ENCODE data around the gene UBE2E3. TPM values are rescaled to one million over a fixed set of nuclear protein-coding genes. Genes with fewer than 3 reads are reported as not detected.
"Not testable (repeated sequence)": the region's sequence is repeated elsewhere in the genome, so short reads cannot be mapped to it uniquely, and the experiment has no call there.

Gene UBE2E3
- total RNA-seq, 1 donor from 2014 or later, result 48.4 TPM

- ATAC-seq, result no peak
- intact Hi-C loops (cut with DNase I), result no loop called here
- DNase-seq (ENCODE audit: missing footprints), result no peak
Observed at GRCh38 chr2:181063696-181064095, 83.3 kb downstream of the UBE2E3 start.

- no peak for ATAC-seq
- no peak for DNase-seq (ENCODE audit: missing footprints)
- intact Hi-C loops (cut with DNase I), result no loop called here
Observed at GRCh38 chr2:181065458-181065857, 85.1 kb downstream of the UBE2E3 start.

DNA sequence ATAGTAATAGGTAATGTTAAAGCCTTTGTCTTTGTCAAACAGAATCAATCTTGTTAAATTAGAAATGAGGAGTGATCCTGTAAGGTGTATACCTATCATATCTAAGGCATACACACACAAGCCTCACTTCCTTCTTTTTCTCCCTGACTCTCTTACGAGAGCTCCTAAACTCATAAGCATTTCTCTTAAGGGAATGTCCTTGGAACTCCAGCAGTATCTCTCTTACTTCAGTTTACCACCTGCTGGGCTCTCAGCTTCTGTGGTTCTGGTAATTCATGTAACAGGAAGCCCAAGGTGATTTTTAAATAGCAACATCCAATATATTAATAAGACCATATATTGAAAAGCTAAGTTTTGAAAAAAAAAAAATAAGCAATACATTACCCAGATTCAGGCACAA is 85.9 kb downstream of the UBE2E3 start:
- intact Hi-C loops (cut with DNase I), result no loop called here
- ATAC-seq (no peak), DNase-seq (ENCODE audit: missing footprints) (no peak)

- intact Hi-C loops (cut with DNase I), result no loop called here
- no peak for ATAC-seq
- DNase-seq (ENCODE audit: missing footprints), result no peak
Observed at GRCh38 chr2:181070119-181070835, 89.9 kb downstream of the UBE2E3 start.

- DNase-seq (ENCODE audit: missing footprints) (no peak), ATAC-seq (no peak)
- intact Hi-C loops (cut with DNase I), result no loop called here
Observed at GRCh38 chr2:181070836-181071200, 90.4 kb downstream of the UBE2E3 start.

DNA sequence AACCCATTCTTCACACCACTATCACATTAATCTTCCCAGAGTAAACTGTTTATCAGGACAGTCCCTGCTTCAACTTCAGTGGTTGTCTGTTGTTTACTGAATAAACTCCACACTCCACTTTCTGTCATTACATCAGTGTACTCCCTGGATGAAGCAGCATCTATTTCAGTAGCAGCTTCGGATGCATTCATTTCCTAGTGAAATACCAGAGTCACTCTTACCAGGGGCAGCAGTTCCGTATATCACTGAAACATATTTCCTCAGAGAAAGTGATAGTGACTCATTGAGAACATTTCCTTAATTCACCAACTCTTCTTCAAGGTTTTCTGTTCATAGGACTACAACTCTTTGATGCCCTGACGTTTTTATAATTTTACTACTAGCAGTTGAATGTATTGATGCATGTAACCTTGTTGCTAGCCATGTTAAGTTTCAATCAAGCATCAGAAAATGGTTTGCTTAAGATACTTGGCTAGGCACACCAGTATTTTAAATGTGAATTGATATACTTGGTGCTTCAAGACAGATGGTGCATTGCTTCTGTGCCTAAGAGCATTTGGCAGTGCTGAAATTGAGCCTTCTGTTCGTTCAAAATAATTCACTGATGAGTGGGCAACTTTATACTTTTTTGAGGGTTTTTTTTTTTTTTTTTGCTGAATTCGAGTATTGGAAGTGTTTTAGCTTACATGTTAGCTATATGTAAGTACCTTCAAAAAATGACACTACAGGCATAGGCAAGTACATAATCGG is 92.3 kb downstream of the UBE2E3 start:
- no peak for DNase-seq (ENCODE audit: missing footprints)
- no peak for ATAC-seq
- intact Hi-C loops (cut with DNase I), result no loop called here

DNA sequence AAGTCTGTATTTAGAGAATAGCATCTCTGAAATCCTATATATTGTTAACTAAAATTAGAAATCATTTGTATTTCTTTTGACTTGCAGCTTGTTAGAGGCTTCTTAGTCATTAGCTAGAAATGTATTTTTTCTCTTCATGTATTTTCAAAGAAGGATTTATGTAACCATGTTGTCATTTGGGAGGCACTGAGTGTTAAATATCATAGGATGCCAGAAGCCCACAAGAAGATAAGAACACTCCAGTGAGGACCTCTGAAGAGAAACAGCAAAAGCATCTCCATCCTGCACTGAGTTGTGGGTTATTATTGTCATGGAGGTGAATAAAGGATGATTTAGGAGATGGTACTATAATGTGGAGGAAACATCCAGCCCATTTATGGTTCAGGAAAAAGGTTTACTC is 93.5 kb downstream of the UBE2E3 start:
- no peak for ATAC-seq
- DNase-seq (ENCODE audit: missing footprints), result no peak
- intact Hi-C loops (cut with DNase I), result no loop called here

- intact Hi-C loops (cut with DNase I), result no loop called here
- ATAC-seq, result no peak
- no peak for DNase-seq (ENCODE audit: missing footprints)
Observed at GRCh38 chr2:181074457-181074856, 94.1 kb downstream of the UBE2E3 start.

DNA sequence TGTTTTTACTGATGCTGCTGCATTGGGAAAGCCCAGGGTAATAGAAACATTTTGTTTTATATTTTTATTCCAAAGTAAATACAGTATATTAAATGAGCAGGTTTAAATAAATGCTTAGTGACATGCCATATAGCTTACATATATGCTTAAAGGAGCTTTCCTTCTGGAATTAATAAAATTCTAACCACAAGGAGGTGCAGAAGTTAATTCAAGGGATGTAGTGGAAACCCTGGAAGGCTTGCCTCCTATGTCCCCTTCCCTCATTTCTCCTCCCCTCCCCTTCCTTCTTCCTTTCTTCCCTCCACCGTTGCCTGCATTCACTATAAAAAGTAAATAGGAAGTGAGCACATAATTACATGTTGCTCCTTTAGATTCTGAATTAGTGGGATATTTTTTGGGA is 96.3 kb downstream of the UBE2E3 start:
- no peak for ATAC-seq
- intact Hi-C loops (cut with DNase I), result loop anchor here (5.0 kb wide), 1 partner anchor 391 kb away; no protein-coding TSS in a partner anchor
- no peak for DNase-seq (ENCODE audit: missing footprints)

DNA sequence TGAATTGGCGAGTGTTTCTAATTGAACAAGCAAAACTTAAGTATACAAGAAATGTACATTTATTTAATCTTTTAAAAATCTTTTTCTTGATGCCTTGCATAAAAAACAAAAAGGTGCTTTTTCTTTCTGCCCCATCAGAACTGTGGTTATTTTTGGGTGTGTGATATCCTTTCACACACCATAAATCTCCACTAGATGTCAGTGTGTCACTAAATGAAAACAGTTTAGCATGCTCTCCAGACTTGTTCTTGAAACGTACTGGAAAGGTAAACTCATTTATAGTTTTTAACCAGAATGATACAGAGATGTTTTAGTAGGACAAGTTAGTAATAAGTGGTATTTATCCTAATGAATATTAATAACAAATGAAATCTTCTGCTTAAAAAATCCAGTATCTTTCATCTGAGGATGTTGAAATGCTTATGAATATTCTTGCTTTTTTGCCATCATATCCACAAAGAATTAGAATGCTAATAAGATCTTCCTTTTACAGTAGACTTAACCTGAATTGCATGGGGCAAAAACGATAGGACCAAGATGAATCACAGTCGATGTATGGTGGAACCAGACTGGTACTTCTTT is 96.8 kb downstream of the UBE2E3 start:
- ATAC-seq, result no peak
- intact Hi-C loops (cut with DNase I), result loop anchor here (5.0 kb wide), 1 partner anchor 390 kb away; no protein-coding TSS in a partner anchor
- DNase-seq (ENCODE audit: missing footprints), result no peak

DNA sequence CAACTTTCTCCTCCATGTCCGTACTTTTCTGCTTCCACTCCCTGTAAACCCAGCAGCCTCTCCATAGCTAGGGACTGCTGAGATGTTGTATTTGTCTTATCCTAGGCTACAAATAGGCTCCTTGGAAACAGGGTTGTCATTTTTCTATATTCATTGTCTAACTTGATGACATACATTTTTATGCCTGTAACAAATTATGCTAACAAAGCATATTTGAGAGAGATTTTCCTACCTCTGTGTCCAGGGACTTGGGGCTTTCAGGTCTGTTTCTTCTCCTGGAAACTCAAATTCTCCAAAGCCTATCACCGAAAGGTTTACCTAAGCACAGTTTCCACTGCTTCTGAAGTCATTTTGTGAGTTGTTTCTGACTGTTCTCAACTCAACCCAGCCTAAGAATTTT is 102.7 kb downstream of the UBE2E3 start:
- no peak for DNase-seq (ENCODE audit: missing footprints)
- intact Hi-C loops (cut with DNase I), result no loop called here

DNA sequence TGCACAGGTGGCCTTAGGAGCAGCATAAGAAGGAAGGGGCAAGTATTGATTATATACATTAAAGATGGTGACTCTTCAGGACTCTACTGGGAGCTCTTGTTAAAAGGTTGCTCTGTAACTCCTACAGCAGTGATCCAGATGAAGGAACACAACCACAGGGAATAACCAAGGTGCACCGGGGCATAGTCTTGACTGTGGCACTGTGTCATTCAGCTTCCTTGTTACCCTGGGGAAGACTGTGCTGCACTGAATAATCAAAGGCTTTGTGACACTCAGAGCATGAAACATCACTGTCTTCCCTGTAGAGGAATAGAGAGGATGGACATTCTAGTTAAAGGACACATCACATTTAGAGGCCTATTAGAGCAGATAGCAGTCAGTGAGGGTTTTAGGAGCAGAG is 105.3 kb downstream of the UBE2E3 start:
- intact Hi-C loops (cut with DNase I), result no loop called here
- no peak for DNase-seq (ENCODE audit: missing footprints)
- no peak for ATAC-seq

More for the DNA sequence above, 102.7 kb downstream of the UBE2E3 start:
- ATAC-seq, result no peak

DNA sequence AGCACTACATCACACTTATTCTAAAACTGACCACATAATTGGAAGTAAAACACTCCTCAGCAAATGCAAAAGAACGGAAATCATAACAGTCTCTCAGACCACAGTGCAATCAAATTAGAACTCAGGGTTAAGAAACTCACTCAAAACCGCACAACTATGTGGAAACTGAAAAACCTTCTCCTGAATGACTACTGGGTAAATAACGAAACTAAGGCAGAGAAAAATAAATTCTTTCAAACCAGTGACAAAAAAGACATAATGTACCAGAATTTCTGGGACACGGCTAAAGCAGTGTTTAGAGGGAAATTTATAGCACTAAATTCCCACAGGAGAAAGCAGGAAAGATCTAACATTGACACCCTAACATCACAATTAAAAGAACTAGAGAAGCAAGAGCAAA is 111.5 kb downstream of the UBE2E3 start:
- DNase-seq (ENCODE audit: missing footprints); intact Hi-C loops (cut with DNase I); ATAC-seq: not testable (repeated sequence)

- no peak for DNase-seq (ENCODE audit: missing footprints)
- no peak for ATAC-seq
- intact Hi-C loops (cut with DNase I), result no loop called here
Observed at GRCh38 chr2:181095486-181095885, 115.1 kb downstream of the UBE2E3 start.

DNA sequence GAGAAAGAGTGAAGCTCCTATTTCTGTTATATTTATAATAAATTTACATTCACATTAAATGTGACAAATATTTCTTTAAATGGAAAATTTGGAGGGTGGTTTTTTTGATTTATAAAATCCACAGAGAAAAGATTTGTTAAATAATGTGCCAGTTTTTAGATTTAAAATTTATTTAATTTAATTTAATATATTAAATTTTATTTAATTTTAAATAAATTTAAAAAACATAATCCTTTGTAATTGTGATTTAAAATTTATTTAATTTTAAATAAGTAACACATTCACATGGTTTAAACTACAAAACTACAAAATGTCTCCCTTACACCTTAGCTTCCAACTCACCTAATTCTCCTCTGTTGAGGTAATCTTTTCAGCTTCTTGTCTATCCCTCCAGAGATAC is 123.3 kb downstream of the UBE2E3 start:
- ATAC-seq, result no peak
- intact Hi-C loops (cut with DNase I), result loop anchor here (2.0 kb wide), 2 partner anchors 363 to 611 kb away; no protein-coding TSS in a partner anchor
- no peak for DNase-seq (ENCODE audit: missing footprints)

- ATAC-seq (no peak), DNase-seq (ENCODE audit: missing footprints) (no peak)
- intact Hi-C loops (cut with DNase I), result loop anchor here (2.0 kb wide), 2 partner anchors 362 to 610 kb away; no protein-coding TSS in a partner anchor
Observed at GRCh38 chr2:181104512-181105115, 124.2 kb downstream of the UBE2E3 start.

DNA sequence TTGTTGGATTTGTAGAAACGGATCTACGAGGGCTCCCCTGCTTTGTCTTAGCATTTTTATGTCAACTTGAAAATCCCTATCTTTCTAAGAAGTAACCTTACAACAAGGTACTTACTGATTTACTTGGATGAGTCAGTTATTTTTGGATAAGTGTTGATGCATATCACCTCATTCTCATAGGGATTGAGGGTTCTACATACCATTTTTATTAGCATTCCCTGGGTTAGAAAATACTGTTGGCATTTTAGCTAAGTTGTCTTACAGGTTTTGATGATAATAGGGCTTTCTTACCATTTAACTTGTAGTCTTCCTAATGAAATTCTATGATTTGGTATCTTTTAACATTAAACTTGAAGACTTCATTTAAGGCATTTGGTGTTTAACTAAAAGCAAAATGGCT is 125.2 kb downstream of the UBE2E3 start:
- intact Hi-C loops (cut with DNase I), result loop anchor here (2.0 kb wide), 2 partner anchors 361 to 609 kb away; no protein-coding TSS in a partner anchor
- ATAC-seq, result no peak
- no peak for DNase-seq (ENCODE audit: missing footprints)

- intact Hi-C loops (cut with DNase I), result no loop called here
- ATAC-seq, result no peak
- no peak for DNase-seq (ENCODE audit: missing footprints)
Observed at GRCh38 chr2:181106229-181106628, 125.8 kb downstream of the UBE2E3 start.
